ENCODE data around the gene BMP4.

Gene BMP4

GRCh38 chr14:53943751-53944083 lies 12.9 kb downstream of the BMP4 start:
- DNase-seq = no peak

- no peak for DNase-seq
Observed at GRCh38 chr14:53942970-53943750, 13.5 kb downstream of the BMP4 start.

- no peak for DNase-seq
Observed at GRCh38 chr14:53938136-53938837, 18.3 kb downstream of the BMP4 start.

GRCh38 chr14:53934778-53935414 lies 21.7 kb downstream of the BMP4 start:
- DNase-seq = no peak

GRCh38 chr14:53932966-53933365 lies 23.7 kb downstream of the BMP4 start:
- no peak for DNase-seq

GRCh38 chr14:53929871-53930715 lies 26.5 kb downstream of the BMP4 start:
- DNase-seq = no peak

GRCh38 chr14:53927171-53927570 lies 29.5 kb downstream of the BMP4 start:
- DNase-seq = no peak

- DNase-seq = no peak
Observed at GRCh38 chr14:53925201-53925766, 31.3 kb downstream of the BMP4 start.

- no peak for DNase-seq
Observed at GRCh38 chr14:53924753-53925152, 31.9 kb downstream of the BMP4 start.

GRCh38 chr14:53921027-53921426 lies 35.6 kb downstream of the BMP4 start:
- DNase-seq = no peak

GRCh38 chr14:53916239-53916638 lies 40.4 kb downstream of the BMP4 start:
- DNase-seq = no peak

- DNase-seq = no peak
Observed at GRCh38 chr14:53915364-53916014, 41.1 kb downstream of the BMP4 start.

- DNase-seq = no peak
Observed at GRCh38 chr14:53912021-53912420, 44.6 kb downstream of the BMP4 start.

GRCh38 chr14:53908416-53908815 lies 48.2 kb downstream of the BMP4 start:
- no peak for DNase-seq

GRCh38 chr14:53902307-53902706 lies 54.3 kb downstream of the BMP4 start:
- DNase-seq = no peak

- no peak for DNase-seq
Observed at GRCh38 chr14:53900499-53900898, 56.1 kb downstream of the BMP4 start.
